Transverse colon (tissue), 4 donors: ENCODE measurements around the gene IER3.

Source experiments
- EP300 ChIP-seq: sonication (generic); formaldehyde crosslinking; IDR thresholded peaks from one replicate; pipeline ENCODE4 v1.6.1; 2017; ENCODE audit warnings: antibody characterized with exemption, low read depth
- POLR2A ChIP-seq: fragments of 450-650 bp; IDR thresholded peaks from one replicate; pipeline ENCODE4 v1.6.1; 2016; ENCODE audit warnings: antibody characterized with exemption, mild to moderate bottlenecking, moderate library complexity
- POLR2AphosphoS5 ChIP-seq, 3 donors: sonication (generic); formaldehyde crosslinking; IDR thresholded peaks; one replicate each; pipeline ENCODE4 v1.6.1; 2016; ENCODE audit warnings: antibody characterized with exemption in 3 of 3
- TF ChIP-seq, protein P1 (sequence below), 5 experiments: fragments of 200-600 bp in 3 of 5; fragments of 450-650 bp in 2 of 5; sonication (generic) in 3 of 5; IDR thresholded peaks; 1 replicate in 2 of 5; 2 replicates in 3 of 5; pipeline ENCODE4 v1.5.1; 2016 to 2017; ENCODE audit warnings: antibody characterized with exemption in 5 of 5, inconsistent platforms in 3 of 5, mild to moderate bottlenecking in 2 of 5, moderate library complexity in 1 of 5

DNA sequence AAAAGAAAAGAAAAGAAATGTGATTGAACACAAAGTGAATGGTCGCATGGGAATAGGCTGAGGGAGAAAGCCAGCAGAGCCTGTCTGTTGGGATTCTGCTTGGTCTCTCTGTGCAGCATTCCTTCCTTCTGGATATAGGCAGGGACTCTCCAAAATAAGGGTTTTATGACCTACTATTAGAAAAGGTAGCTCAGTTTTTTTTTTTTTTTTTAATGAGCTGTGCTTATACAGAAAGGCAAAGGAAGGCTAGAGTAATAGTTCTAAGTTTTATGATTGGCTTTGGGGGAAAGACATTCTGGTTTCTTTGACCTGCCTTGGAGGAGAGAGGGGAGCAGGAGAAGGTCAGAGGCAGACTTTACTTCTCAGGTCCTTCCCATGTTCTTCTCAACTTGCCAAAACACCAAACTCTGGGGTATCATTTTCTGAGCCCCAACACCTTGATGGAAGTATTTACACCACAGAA lies 18.8 kb upstream of the IER3 start:
- TF ChIP-seq, protein P1, sequence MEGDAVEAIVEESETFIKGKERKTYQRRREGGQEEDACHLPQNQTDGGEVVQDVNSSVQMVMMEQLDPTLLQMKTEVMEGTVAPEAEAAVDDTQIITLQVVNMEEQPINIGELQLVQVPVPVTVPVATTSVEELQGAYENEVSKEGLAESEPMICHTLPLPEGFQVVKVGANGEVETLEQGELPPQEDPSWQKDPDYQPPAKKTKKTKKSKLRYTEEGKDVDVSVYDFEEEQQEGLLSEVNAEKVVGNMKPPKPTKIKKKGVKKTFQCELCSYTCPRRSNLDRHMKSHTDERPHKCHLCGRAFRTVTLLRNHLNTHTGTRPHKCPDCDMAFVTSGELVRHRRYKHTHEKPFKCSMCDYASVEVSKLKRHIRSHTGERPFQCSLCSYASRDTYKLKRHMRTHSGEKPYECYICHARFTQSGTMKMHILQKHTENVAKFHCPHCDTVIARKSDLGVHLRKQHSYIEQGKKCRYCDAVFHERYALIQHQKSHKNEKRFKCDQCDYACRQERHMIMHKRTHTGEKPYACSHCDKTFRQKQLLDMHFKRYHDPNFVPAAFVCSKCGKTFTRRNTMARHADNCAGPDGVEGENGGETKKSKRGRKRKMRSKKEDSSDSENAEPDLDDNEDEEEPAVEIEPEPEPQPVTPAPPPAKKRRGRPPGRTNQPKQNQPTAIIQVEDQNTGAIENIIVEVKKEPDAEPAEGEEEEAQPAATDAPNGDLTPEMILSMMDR (IDR thresholded peaks at IDR 0.05), result no peak
- TF ChIP-seq EP300 (no peak), POLR2AphosphoS5 (IDR thresholded peaks at IDR 0.05) (no peak), POLR2A (no peak)
